ENCODE results near the gene MTFR1L.

The MTFR1L gene

DNA sequence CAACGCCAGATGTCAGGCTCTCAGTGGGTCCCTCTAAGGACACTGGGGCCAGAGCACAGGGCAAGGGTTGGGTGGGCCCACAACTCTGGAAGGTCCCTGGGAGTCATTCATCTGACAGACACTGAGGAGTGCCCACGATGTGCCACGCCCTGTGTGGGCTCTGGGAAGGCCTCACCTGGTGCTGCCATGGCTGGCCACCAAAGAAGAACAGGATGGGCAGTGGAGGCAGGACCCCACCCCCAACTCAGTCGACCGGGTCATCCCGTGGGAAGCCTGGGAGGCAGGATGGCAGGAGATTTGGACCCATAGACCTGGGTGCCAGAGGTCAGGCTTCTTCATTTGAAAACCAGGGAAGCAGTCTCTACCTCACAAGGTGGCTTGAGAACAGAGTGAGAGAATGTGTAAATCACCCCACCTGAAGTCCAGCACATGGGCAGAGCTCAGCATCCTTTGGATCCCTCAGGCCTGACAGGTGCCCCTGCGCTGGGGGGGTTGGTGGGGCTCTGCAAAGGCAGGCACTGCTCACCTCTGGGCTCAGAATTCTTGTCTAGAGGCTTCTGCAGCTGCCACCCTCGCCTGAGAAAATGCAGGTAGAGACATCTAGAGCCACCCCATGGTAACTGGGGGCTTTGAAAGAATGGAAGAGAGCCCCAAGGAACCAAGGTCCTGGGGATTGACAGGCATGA, 20.9 kb upstream of the MTFR1L start:
- no peak for DNase-seq (ENCODE audit: low spot score)
- TF ChIP-seq, protein P1, sequence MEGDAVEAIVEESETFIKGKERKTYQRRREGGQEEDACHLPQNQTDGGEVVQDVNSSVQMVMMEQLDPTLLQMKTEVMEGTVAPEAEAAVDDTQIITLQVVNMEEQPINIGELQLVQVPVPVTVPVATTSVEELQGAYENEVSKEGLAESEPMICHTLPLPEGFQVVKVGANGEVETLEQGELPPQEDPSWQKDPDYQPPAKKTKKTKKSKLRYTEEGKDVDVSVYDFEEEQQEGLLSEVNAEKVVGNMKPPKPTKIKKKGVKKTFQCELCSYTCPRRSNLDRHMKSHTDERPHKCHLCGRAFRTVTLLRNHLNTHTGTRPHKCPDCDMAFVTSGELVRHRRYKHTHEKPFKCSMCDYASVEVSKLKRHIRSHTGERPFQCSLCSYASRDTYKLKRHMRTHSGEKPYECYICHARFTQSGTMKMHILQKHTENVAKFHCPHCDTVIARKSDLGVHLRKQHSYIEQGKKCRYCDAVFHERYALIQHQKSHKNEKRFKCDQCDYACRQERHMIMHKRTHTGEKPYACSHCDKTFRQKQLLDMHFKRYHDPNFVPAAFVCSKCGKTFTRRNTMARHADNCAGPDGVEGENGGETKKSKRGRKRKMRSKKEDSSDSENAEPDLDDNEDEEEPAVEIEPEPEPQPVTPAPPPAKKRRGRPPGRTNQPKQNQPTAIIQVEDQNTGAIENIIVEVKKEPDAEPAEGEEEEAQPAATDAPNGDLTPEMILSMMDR (IDR thresholded peaks at IDR 0.05; ENCODE audit: extremely low read depth, missing control alignments): no peak

DNA sequence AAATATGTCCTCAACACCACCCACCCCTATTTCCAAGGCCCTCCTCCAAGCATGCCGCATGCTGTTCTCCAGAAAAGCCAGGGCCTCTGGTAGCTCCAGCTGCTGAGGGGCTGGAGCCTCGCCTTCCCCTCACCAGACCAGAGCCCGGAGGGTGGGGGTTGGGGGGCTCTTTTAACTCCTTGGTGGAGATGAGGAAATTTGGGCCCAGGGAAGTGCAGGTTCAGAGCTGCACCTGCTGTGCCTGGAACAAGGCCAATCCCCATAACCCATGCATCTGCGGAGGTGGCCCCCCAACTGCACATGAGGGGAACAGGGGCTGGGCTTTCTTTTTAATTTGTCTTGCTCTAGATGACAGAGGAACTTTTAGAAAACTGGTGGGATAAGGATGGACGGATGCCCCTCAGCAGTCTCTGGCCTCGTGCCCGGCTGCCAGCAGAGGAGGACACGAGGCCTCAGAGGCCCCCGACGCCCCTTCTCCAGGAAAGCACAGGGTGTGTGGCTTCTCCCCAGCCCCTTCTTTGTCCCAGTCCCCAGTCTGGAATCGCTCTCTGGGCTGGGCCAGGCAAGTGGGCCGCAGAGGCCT, 20.3 kb upstream of the MTFR1L start:
- TF ChIP-seq, protein P1 (IDR thresholded peaks at IDR 0.05; ENCODE audit: extremely low read depth, missing control alignments): no peak
- DNase-seq (ENCODE audit: low spot score): no peak

- TF ChIP-seq, protein P1 (IDR thresholded peaks at IDR 0.05; ENCODE audit: extremely low read depth, missing control alignments): no peak
- DNase-seq (ENCODE audit: low spot score): peak; percentile 82
These were observed 19.6 kb upstream of the MTFR1L start, which contains the start of gene SELENON for GRCh38 chr1:25799935-25800702. SELENON (plus strand) TSS chr1:25800193; CDS start chr1:25800231, 38 bp downstream.

DNA sequence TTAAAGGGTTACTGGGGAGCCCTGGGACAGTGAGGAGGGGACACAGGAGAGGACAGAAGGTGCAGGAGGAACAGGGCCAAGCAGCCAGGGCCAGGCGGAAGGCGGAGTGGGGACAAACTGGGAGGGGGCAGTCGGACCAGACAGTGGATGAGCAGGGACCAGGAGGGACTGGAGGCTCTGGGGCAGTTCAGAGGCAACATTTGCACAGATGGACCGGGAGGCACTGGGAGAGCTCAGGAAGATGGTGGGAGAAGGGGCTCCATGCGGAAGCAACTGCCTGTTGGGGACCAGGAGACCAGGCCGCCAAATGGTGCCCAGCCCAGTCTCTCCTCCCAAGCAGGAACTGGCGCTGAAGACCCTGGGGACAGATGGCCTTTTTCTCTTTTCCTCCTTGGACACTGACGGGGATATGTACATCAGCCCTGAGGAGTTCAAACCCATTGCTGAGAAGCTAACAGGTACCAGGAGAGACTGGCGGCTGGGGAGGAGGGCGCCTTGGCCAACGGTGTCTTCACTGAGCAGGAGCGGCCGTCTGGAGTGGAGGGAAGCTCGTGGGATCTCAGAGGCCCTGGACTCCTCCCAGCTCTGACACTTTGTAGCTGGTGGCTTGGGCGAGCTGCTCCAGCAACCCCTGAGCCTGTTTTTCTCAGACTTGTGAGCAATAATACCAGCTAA, 18.9 kb upstream of the MTFR1L start:
- no peak for DNase-seq (ENCODE audit: low spot score)
- TF ChIP-seq, protein P1 (IDR thresholded peaks at IDR 0.05; ENCODE audit: extremely low read depth, missing control alignments): no peak

DNA sequence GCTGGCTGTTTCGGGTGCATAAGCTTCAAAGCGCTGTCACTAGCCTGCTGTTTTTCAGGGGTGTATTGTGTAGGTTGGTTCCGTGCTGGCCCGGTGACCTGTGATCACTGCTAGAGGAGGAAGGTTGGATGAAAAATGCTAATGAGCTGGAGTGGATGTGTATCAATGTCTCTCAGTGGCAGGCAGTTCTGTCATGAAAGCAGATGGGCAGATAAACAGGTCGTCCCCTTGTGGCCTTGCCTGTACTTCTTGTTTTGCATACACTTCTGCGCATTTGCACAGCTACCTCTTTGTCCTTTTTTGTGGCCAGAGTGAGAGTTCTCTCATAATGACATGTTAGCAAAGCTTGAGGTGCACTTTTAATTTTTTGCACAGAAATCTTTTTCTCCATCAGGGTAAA, 16.8 kb upstream of the MTFR1L start:
- peak; percentile 82 for DNase-seq (ENCODE audit: low spot score)
- TF ChIP-seq, protein P1 (IDR thresholded peaks at IDR 0.05; ENCODE audit: extremely low read depth, missing control alignments): no peak

GRCh38 chr1:25803368-25803767, 16.4 kb upstream of the MTFR1L start:
- no peak for DNase-seq (ENCODE audit: low spot score)
- TF ChIP-seq, protein P1 (IDR thresholded peaks at IDR 0.05; ENCODE audit: extremely low read depth, missing control alignments): no peak

Data from GM20000 (cell line).